GM12878 (cell line): Measurements from ENCODE around the gene NT5DC4. TPM values are rescaled to one million over a fixed set of nuclear protein-coding genes. Genes with fewer than 3 reads are reported as not detected.
A peak's percentile ranks its signal among the peaks of the same experiment; 100 is the strongest.

ENCODE experiments used
- ATAC-seq: fragments of 200-7000 bp; cut with Tn5 transposase; 3 replicates; pipeline ENCODE4 v1.9.1; 2020; ENCODE audit warnings: mild to moderate bottlenecking, moderate library complexity
- BruUV-seq: library from RNA; stranded (reverse); fragments of 400-500 nt; replicated peaks from 2 replicates; lab custom pipeline; 2021; lab: Mats Ljungman, UMichigan
- CTCF ChIA-PET: fragments of 300-600 bp; sonication (Branson Sonifier 250); formaldehyde crosslinking; extraction: SDS; loops from one replicate; lab custom pipeline; 2021; ENCODE audit warnings: inconsistent platforms; lab: Yijun Ruan, JAX
- POLR2A ChIA-PET: fragments of 350-600 bp; formaldehyde crosslinking; extraction: SDS; loops from one replicate; lab custom pipeline; 2021; ENCODE audit warnings: inconsistent platforms; lab: Charles Lee
- RAD21 ChIA-PET: fragments of 300-600 bp; sonication (Branson Sonifier 250); formaldehyde crosslinking; loops from one replicate; lab custom pipeline; 2023; ENCODE audit warnings: antibody characterized with exemption; ENCODE audit not compliant: unreplicated experiment; lab: Charles Lee
- SMC1A ChIA-PET: fragments of 300-600 bp; sonication (Branson Sonifier 250); formaldehyde crosslinking; loops from one replicate; lab custom pipeline; 2023; ENCODE audit not compliant: unreplicated experiment, uncharacterized antibody; lab: Charles Lee
- DNase-seq: peaks from one replicate; pipeline ENCODE4 v3.0.0-alpha.2; 2011; ENCODE audit warnings: low read depth, low spot score
- FAIRE-seq: peaks from 3 replicates; lab custom pipeline; 2011; peaks lifted over from hg19 to GRCh38; lab: Jason Lieb, UNC
- H2AFZ ChIP-seq: 2 replicates; pipeline ENCODE4 v1.6.0; 2011; ENCODE audit warnings: low read depth, low read length, control low read depth; ENCODE audit not compliant: control insufficient read depth
- H3K27ac ChIP-seq: 2 replicates; pipeline ENCODE4 v1.5.1; 2011; ENCODE audit warnings: control low read depth; ENCODE audit not compliant: control insufficient read depth, insufficient read depth
- H3K27me3 ChIP-seq, 2 experiments: replicated peaks in 1 of 2; 2 replicates each; pipeline versions ENCODE4 v1.6.0 to v1.6.1; 2011; ENCODE audit warnings: low read length in 1 of 2; ENCODE audit not compliant: control insufficient read depth in 2 of 2, insufficient read depth in 2 of 2
- H3K36me3 ChIP-seq, 2 experiments: 2 replicates each; pipeline ENCODE4 v1.5.1; 2011; ENCODE audit warnings: low read length in 1 of 2; ENCODE audit not compliant: control insufficient read depth in 2 of 2, insufficient read depth in 2 of 2
- H3K4me1 ChIP-seq: 2 replicates; pipeline ENCODE4 v1.6.1; 2011; ENCODE audit warnings: mild to moderate bottlenecking, low read length, moderate library complexity, mixed read lengths; ENCODE audit not compliant: control insufficient read depth, insufficient read depth
- H3K4me2 ChIP-seq: 2 replicates; pipeline ENCODE4 v1.6.0; 2011; ENCODE audit warnings: control low read depth; ENCODE audit not compliant: control insufficient read depth, insufficient read depth
- H3K4me3 ChIP-seq: fragments of 200-600 bp; sonication (generic); 2 replicates; pipeline ENCODE4 v1.5.1; 2016
- H3K79me2 ChIP-seq: 2 replicates; pipeline ENCODE4 v1.6.0; 2011; ENCODE audit warnings: low read length; ENCODE audit not compliant: control insufficient read depth, insufficient read depth
- H3K9ac ChIP-seq: 2 replicates; pipeline ENCODE4 v1.8.0; 2011; ENCODE audit warnings: low read length, control low read depth, mixed read lengths; ENCODE audit not compliant: control insufficient read depth, insufficient read depth
- H3K9me3 ChIP-seq: replicated peaks from 3 replicates; pipeline ENCODE4 v1.5.1; 2011; ENCODE audit warnings: mild to moderate bottlenecking, low read length; ENCODE audit not compliant: control insufficient read depth, insufficient read depth
- H4K20me1 ChIP-seq: 2 replicates; pipeline ENCODE4 v1.6.0; 2011; ENCODE audit not compliant: control insufficient read depth, insufficient read depth
- ASH2L ChIP-seq: fragments of 300-600, 200-600 bp; sonication (generic); IDR thresholded peaks from 2 replicates; pipeline ENCODE4 v1.6.1; 2017; ENCODE audit warnings: low read depth, mild to moderate bottlenecking, borderline replicate concordance
- BCL11A ChIP-seq: IDR thresholded peaks from 2 replicates; pipeline ENCODE4 v1.6.1; 2011; ENCODE audit warnings: low read depth, low read length
- EED ChIP-seq: sonication (generic); IDR thresholded peaks from 2 replicates; pipeline ENCODE4 v1.6.1; 2016; ENCODE audit warnings: antibody characterized with exemption, low read depth
- IKZF1 ChIP-seq: fragments of 450-650 bp; conservative IDR thresholded peaks from 2 replicates; pipeline ENCODE4 v1.6.1; 2017; ENCODE audit warnings: antibody characterized with exemption, mild to moderate bottlenecking
- IKZF2 ChIP-seq, 2 experiments: fragments of 450-650 bp; IDR thresholded peaks; 2 replicates each; pipeline ENCODE4 v1.6.1; 2017; ENCODE audit warnings: mild to moderate bottlenecking in 2 of 2, moderate library complexity in 2 of 2
- RUNX3 ChIP-seq: IDR thresholded peaks from 2 replicates; pipeline ENCODE4 v1.6.1; 2012; ENCODE audit warnings: low read length, inconsistent platforms
- SPI1 ChIP-seq: IDR thresholded peaks from 2 replicates; pipeline ENCODE4 v1.6.1; 2011; ENCODE audit warnings: low read depth, mild to moderate bottlenecking, low read length, moderate library complexity, borderline replicate concordance; ENCODE audit not compliant: insufficient read depth
- SUPT20H ChIP-seq: IDR thresholded peaks from 2 replicates; pipeline ENCODE4 v1.6.1; 2011; ENCODE audit warnings: low read depth, mild to moderate bottlenecking, low read length, moderate library complexity, borderline replicate concordance; ENCODE audit not compliant: control insufficient read depth
- SUZ12 ChIP-seq: fragments of 200-600 bp; sonication (generic); IDR thresholded peaks from one replicate; pipeline ENCODE4 v1.6.1; 2018; ENCODE audit warnings: antibody characterized with exemption, mild to moderate bottlenecking; ENCODE audit not compliant: unreplicated experiment
- TCF12 ChIP-seq: IDR thresholded peaks from 2 replicates; pipeline ENCODE4 v1.6.1; 2011; ENCODE audit warnings: low read depth, mild to moderate bottlenecking, low read length
- TCF3 ChIP-seq: IDR thresholded peaks from 2 replicates; pipeline ENCODE4 v1.6.1; 2012; ENCODE audit warnings: low read depth, mild to moderate bottlenecking, low read length, borderline replicate concordance; ENCODE audit not compliant: insufficient read depth
- YY1 ChIP-seq: IDR thresholded peaks from 2 replicates; pipeline ENCODE4 v1.6.1; 2011; ENCODE audit warnings: low read depth, mild to moderate bottlenecking, low read length
- WGBS: methylation state at CpG from one replicate; pipeline ENCODE4 v1.1.6; 2016; ENCODE audit warnings: low lambda C conversion rate; ENCODE audit not compliant: insufficient replicate concordance, insufficient coverage; ENCODE audit errors: missing lambda C conversion rate; 5-methylcytosine and 5-hydroxymethylcytosine counted together
- in situ Hi-C: fragments of 300-500 bp; cut with MboI; formaldehyde crosslinking; loops from 9 replicates; pipeline ENCODE4 v1.14.3; 2018; ENCODE audit warnings: mixed read lengths
- intact Hi-C: fragments of 100-400 bp; cut with micrococcal nuclease; formaldehyde crosslinking; loops from one replicate; pipeline ENCODE4 v1.14.2; 2022; ENCODE audit not compliant: unreplicated experiment
- polyA plus RNA-seq, 11 experiments: library from polyadenylated mRNA; depleted of rRNA in 4 of 11; unstranded in 6 of 11; stranded (reverse) in 5 of 11; fragments of >200 nt; fragmentation: Nextera tagmentation in 4 of 11; fragmentation: Illumina TruSeq in 1 of 11; extraction: Ambion mirVana in 4 of 11; extraction: Trizol in 1 of 11; gene quantifications; 1 replicate in 1 of 11; 2 replicates in 10 of 11; pipeline versions ENCODE4 v1.2.1 to v1.2.3, GENCODE V29; 2011 to 2016; ENCODE audit warnings: inconsistent platforms in 2 of 11, missing spikeins in 2 of 11, low read depth in 1 of 11
- total RNA-seq, 4 experiments: library from RNA; depleted of rRNA in 3 of 4; stranded (reverse); fragments of >200 nt in 3 of 4; fragmentation: Illumina TruSeq in 1 of 4; extraction: Trizol in 1 of 4; gene quantifications; 2 replicates each; pipeline versions ENCODE4 v1.2.1 to v1.2.3, GENCODE V29; 2013 to 2021
- TF ChIP-seq, protein P1 (sequence below): fragments of 150-350 bp; IDR thresholded peaks from 2 replicates; pipeline ENCODE4 v1.6.1; 2014; ENCODE audit warnings: mild to moderate bottlenecking, low read depth, low read length

The NT5DC4 gene
- total and polyA plus RNA-seq, 10 of the 15 experiments (the other 5 are each of a cell fraction or from before 2014, with no cell fraction given), result 0.04 to 2.6 (median 0.32) TPM; not detected in 2

DNA sequence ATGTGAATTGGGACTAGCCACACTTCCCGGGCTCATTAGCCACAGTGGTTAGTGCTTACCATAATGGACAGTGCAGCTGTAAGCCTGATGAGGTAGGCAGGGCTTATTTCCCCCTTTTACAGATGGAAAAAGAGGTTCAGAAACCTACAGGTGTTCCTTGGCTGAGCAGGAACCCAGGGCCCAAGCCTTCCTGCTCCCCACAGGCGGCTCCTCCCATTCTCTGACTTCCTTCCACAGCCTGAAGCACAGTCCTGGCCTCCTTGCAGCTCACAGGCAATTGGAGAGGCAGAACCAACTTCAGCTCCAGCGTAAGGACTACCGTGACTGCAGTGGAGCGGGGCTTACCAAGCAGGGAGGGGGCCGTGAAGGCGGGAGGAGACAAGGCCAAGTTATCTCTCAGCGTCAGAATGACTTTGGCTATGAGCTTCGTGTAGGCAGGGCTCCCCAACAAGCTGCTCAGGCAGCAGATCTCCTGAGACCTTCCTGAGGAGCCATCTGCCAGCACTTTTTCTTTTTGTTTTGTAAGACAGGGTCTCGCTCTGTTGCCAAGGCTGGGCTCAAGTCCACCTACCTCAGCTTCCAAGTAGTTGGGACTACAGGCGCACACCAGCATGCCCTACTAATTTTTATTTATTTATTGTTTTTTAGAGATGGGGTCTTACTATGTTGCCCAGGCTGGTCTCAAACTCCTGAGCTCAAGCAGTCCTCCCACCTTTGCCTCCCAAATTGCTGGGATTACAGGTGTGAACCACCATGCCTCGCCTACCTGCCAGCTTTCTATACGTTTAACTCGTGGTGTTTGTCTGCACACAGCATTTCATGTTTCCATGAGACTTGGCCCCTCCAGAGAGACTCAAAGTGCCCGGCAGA lies 34.2 kb upstream of the NT5DC4 start:
- H4K20me1 ChIP-seq, result no peaks in the 10 kb centered on the region
- H3K36me3 ChIP-seq, result no peaks in the 10 kb centered on the region
- H3K27me3 ChIP-seq, result no peaks in the 10 kb centered on the region
- FAIRE-seq (peak; percentile 7), DNase-seq (no peak), ATAC-seq (no peak; the same call in 2 of the 3 replicates)
- H2AFZ ChIP-seq, result peak overlapping the region; percentile 11; the same call in 1 of the 2 replicates
- peaks cover 23% of the 10 kb centered on the region for H3K4me1 ChIP-seq
- no peak overlapping the region for H3K27ac ChIP-seq
- no TSS peak for BruUV-seq
- in situ Hi-C loops, result no loop called here
- H3K79me2 ChIP-seq, result no peaks in the 10 kb centered on the region
- ChIA-PET POLR2A (interaction anchor here (2.6 kb wide), 1 partner anchor 39 kb away, joined by 6 read pairs; no protein-coding TSS in a partner anchor), RAD21 (interaction anchor here (0.6 to 9.9 kb wide), 6 partner anchors 13 to 56 kb away, joined by 3 to 213 read pairs (median 4); no protein-coding TSS in a partner anchor), SMC1A (interaction anchor here (1.0 to 9.3 kb wide), 10 partner anchors 11 to 86 kb away, joined by 3 to 272 read pairs (median 5); no protein-coding TSS in a partner anchor), CTCF (interaction anchor here (1.2 to 11.9 kb wide), 5 partner anchors 14 to 56 kb away, joined by 3 to 313 read pairs (median 6); partner anchors contain the start of gene SLC20A1)
- WGBS, result 80% methylated on average over 15 of the region's 15 CpGs
- H3K4me2 ChIP-seq, result no peak overlapping the region
- no peaks in the 10 kb centered on the region for H3K9me3 ChIP-seq
- no peak for TF ChIP-seq SUZ12
- no peak for TF ChIP-seq SUPT20H
- TF ChIP-seq ASH2L, result no peak
- no peak for TF ChIP-seq BCL11A
- TF ChIP-seq, protein P1, sequence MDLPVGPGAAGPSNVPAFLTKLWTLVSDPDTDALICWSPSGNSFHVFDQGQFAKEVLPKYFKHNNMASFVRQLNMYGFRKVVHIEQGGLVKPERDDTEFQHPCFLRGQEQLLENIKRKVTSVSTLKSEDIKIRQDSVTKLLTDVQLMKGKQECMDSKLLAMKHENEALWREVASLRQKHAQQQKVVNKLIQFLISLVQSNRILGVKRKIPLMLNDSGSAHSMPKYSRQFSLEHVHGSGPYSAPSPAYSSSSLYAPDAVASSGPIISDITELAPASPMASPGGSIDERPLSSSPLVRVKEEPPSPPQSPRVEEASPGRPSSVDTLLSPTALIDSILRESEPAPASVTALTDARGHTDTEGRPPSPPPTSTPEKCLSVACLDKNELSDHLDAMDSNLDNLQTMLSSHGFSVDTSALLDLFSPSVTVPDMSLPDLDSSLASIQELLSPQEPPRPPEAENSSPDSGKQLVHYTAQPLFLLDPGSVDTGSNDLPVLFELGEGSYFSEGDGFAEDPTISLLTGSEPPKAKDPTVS, result no peak
- TF ChIP-seq IKZF2 (IDR thresholded peaks at IDR 0.05), result peak in 1 of 2 experiments; percentile 29; a peak in 1 of 4 replicates
- no peak for TF ChIP-seq YY1
- TF ChIP-seq IKZF1, result 0 out of 2 replicates have a peak, but pooled peaks have one; percentile 27
- peak; percentile 37; the same call in 1 of the 2 replicates for TF ChIP-seq TCF3
- TF ChIP-seq EED, result peak; percentile 49; the same call in 1 of the 2 replicates
- peak; percentile 60 for TF ChIP-seq RUNX3
- TF ChIP-seq TCF12, result peak; percentile 56; the same call in 1 of the 2 replicates
- 0 out of 2 replicates have a peak, but pooled peaks have one; percentile 16 for TF ChIP-seq SPI1
- no peak overlapping the region for H3K9ac ChIP-seq
- no peak overlapping the region for H3K4me3 ChIP-seq
- intact Hi-C loops, result no loop called here
